HepG2 (cell line): ENCODE data around the gene RPRD1A. TPM values are rescaled to one million over a fixed set of nuclear protein-coding genes. Genes with fewer than 3 reads are reported as not detected.

Experiments used
- ATAC-seq: fragments of 200-7000 bp; cut with Tn5 transposase; 3 replicates; pipeline ENCODE4 v1.9.1; 2020; ENCODE audit warnings: mild to moderate bottlenecking, moderate library complexity
- BruUV-seq: library from RNA; stranded (reverse); fragments of 400-500 nt; replicated peaks from 2 replicates; lab custom pipeline; 2021; lab: Mats Ljungman, UMichigan
- CTCF ChIA-PET: fragments of 300-600 bp; formaldehyde crosslinking; extraction: SDS; loops from one replicate; lab custom pipeline; 2021; ENCODE audit warnings: low total read pairs, inconsistent platforms, low intra/inter-chr PET ratio; lab: Yijun Ruan, JAX
- POLR2A ChIA-PET: fragments of 350-600 bp; sonication (Branson Sonifier 250); formaldehyde crosslinking; loops from one replicate; lab custom pipeline; 2020; ENCODE audit warnings: antibody characterized with exemption, inconsistent platforms; lab: Yijun Ruan, JAX
- DNase-seq: peaks from one replicate; pipeline ENCODE4 v3.0.0-alpha.2; 2015; ENCODE audit warnings: low spot score
- FAIRE-seq: peaks from 3 replicates; lab custom pipeline; 2011; peaks lifted over from hg19 to GRCh38; lab: Jason Lieb, UNC
- H2AFZ ChIP-seq: one replicate; pipeline ENCODE4 v1.6.1; 2011; ENCODE audit warnings: low read length, inconsistent platforms
- H3K27ac ChIP-seq: fragments of 300-600 bp; 3 replicates; pipeline ENCODE4 v1.8.0; 2011; ENCODE audit warnings: mixed run types, mild to moderate bottlenecking, mixed read lengths, low read length, inconsistent platforms; ENCODE audit not compliant: insufficient read depth; ENCODE audit errors: extremely low read length
- H3K27me3 ChIP-seq, 2 experiments: fragments of 200-600 bp in 1 of 2; 2 replicates in 1 of 2; 3 replicates in 1 of 2; pipeline versions ENCODE4 v1.6.0 to v1.8.0; 2011; ENCODE audit warnings: low read length in 2 of 2, mild to moderate bottlenecking in 2 of 2, moderate library complexity in 2 of 2, inconsistent platforms in 1 of 2; ENCODE audit not compliant: insufficient read depth in 2 of 2, control insufficient read depth in 1 of 2
- H3K36me3 ChIP-seq, 2 experiments: fragments of 200-600 bp in 1 of 2; replicated peaks in 1 of 2; 2 replicates in 1 of 2; 3 replicates in 1 of 2; pipeline versions ENCODE4 v1.5.1 to v1.8.0; 2011; ENCODE audit warnings: low read length in 2 of 2, inconsistent platforms in 1 of 2; ENCODE audit not compliant: insufficient read depth in 2 of 2, control insufficient read depth in 1 of 2
- H3K4me1 ChIP-seq: 2 replicates; pipeline ENCODE4 v1.5.1; 2012; ENCODE audit warnings: low read length, inconsistent platforms; ENCODE audit not compliant: insufficient read depth
- H3K4me2 ChIP-seq: 2 replicates; pipeline ENCODE4 v1.6.0; 2011; ENCODE audit warnings: low read depth, low read length, inconsistent platforms
- H3K4me3 ChIP-seq, 3 experiments: fragments of 200-600 bp in 1 of 3; sonication (generic), shearing (Covaris generic) in 1 of 3; replicated peaks in 1 of 3; 2 replicates each; pipeline ENCODE4 v1.5.1; 2011 to 2016; ENCODE audit warnings: low read length in 3 of 3, inconsistent platforms in 2 of 3, low read depth in 2 of 3, mild to moderate bottlenecking in 2 of 3, control low read depth in 1 of 3, mixed read lengths in 1 of 3; ENCODE audit not compliant: insufficient read depth in 1 of 3
- H3K79me2 ChIP-seq: one replicate; pipeline ENCODE4 v1.6.1; 2011; ENCODE audit warnings: low read length, inconsistent platforms; ENCODE audit not compliant: insufficient read depth
- H3K9ac ChIP-seq: 2 replicates; pipeline ENCODE4 v1.6.0; 2011; ENCODE audit warnings: mild to moderate bottlenecking, low read depth, low read length, inconsistent platforms; ENCODE audit not compliant: insufficient read depth
- H3K9me3 ChIP-seq: 2 replicates; pipeline ENCODE4 v1.5.1; 2012; ENCODE audit warnings: mild to moderate bottlenecking, low read length
- H4K20me1 ChIP-seq: 2 replicates; pipeline ENCODE4 v1.6.0; 2011; ENCODE audit warnings: inconsistent platforms, mild to moderate bottlenecking, low read length, moderate library complexity; ENCODE audit not compliant: insufficient read depth
- NCOA2 ChIP-seq: sonication (generic); formaldehyde crosslinking; IDR thresholded peaks from 2 replicates; pipeline ENCODE4 v1.8.0; 2022; ENCODE audit warnings: inconsistent platforms
- PAXIP1 ChIP-seq: sonication (generic); formaldehyde crosslinking; conservative IDR thresholded peaks from 2 replicates; pipeline ENCODE4 v1.4.0; 2020; ENCODE audit warnings: mild to moderate bottlenecking, missing genetic modification reagents, moderate library complexity
- WGBS: methylation state at CpG from one replicate; pipeline ENCODE4 v1.1.6; 2017; ENCODE audit warnings: low lambda C conversion rate; 5-methylcytosine and 5-hydroxymethylcytosine counted together
- in situ Hi-C: cut with HindIII; loops from 2 replicates; pipeline ENCODE4 v1.10.0; 2017; ENCODE audit warnings: low pct_unique_long_range_greater_than_20kb; ENCODE audit not compliant: extremely low pct_ligation_motif_present
- intact Hi-C: fragments of 100-400 bp; cut with micrococcal nuclease; formaldehyde crosslinking; loops from one replicate; pipeline ENCODE4 v1.10.0; 2022; ENCODE audit not compliant: unreplicated experiment
- polyA plus RNA-seq, 8 experiments: library from polyadenylated mRNA; depleted of rRNA in 3 of 8; stranded (reverse) in 7 of 8; unstranded in 1 of 8; fragments of >200 nt; fragmentation: Illumina TruSeq in 4 of 8; extraction: Trizol in 4 of 8; gene quantifications; 2 replicates each; pipeline versions ENCODE4 v1.2.1 to v1.2.3, GENCODE V29; 2011 to 2016; ENCODE audit warnings: low read depth in 4 of 8, missing spikeins in 1 of 8, mixed read lengths in 1 of 8; ENCODE audit not compliant: insufficient read depth in 1 of 8
- total RNA-seq, 5 experiments: library from RNA; depleted of rRNA; stranded (reverse); fragments of >200 nt; fragmentation: Illumina TruSeq; extraction: Trizol; gene quantifications; 2 replicates each; pipeline ENCODE4 v1.2.3, GENCODE V29; 2016; ENCODE audit warnings: low read depth in 1 of 5

RPRD1A gene
- total and polyA plus RNA-seq, 2 of the 13 experiments (the other 11 are each of a cell fraction or from before 2014, with no cell fraction given), result 42.5 to 78.2 TPM

- no peak for DNase-seq
- in situ Hi-C loops, result no loop called here
Measured at GRCh38 chr18:36031903-36032302, 35.5 kb downstream of the RPRD1A start.

More at GRCh38 chr18:36031903-36032302, 35.5 kb downstream of the RPRD1A start:
- intact Hi-C loops, result no loop called here
- ChIA-PET CTCF (no interaction called here), POLR2A (no interaction called here)
- Histone ChIP-seq H3K79me2 (peaks cover 47% of the 10 kb centered on the region), H4K20me1 (peaks cover 18% of the 10 kb centered on the region), H3K4me3 (no peak overlapping the region), H2AFZ (no peak overlapping the region), H3K4me2 (no peak overlapping the region), H3K4me1 (peaks cover 18% of the 10 kb centered on the region), H3K9ac (no peak overlapping the region), H3K9me3 (no peaks in the 10 kb centered on the region), H3K27me3 (no peaks in the 10 kb centered on the region), H3K36me3 (peaks cover 2 to 31% of the 10 kb centered on the region in 2 experiments; a peak in 4 of 5 replicates), H3K27ac (no peak overlapping the region)
- BruUV-seq, result no TSS peak
- no peak for FAIRE-seq
- 99% methylated on average over 2 of the region's 2 CpGs for WGBS
- ATAC-seq, result no peak
- no peak for TF ChIP-seq PAXIP1 (CRISPR knock-in tag)
- TF ChIP-seq NCOA2, result no peak
